Right hindlimb (tissue), 1 donor: ENCODE data around the gene TNRC6C.
"Not testable (repeated sequence)": the region's sequence is repeated elsewhere in the genome, so short reads cannot be mapped to it uniquely, and the experiment has no call there.

Source experiments
- DNase-seq: peaks from one replicate; pipeline ENCODE4 v3.0.0-alpha.2; 2018

Gene TNRC6C

GRCh38 chr17:77930780-77931768 is 27.4 kb upstream of the TNRC6C start:
- no peak for DNase-seq

- no peak for DNase-seq
These were observed 24.6 kb upstream of the TNRC6C start for GRCh38 chr17:77933777-77934398.

GRCh38 chr17:77935121-77935571 is 23.4 kb upstream of the TNRC6C start:
- DNase-seq, result no peak

- not testable (repeated sequence) for DNase-seq
These were observed 22.8 kb upstream of the TNRC6C start for GRCh38 chr17:77935744-77936143.

- no peak for DNase-seq
These were observed 21.6 kb upstream of the TNRC6C start for GRCh38 chr17:77936881-77937280.

- no peak for DNase-seq
These were observed 17.5 kb upstream of the TNRC6C start for GRCh38 chr17:77941004-77941403.

- no peak for DNase-seq
These were observed 16.2 kb upstream of the TNRC6C start for GRCh38 chr17:77942112-77942988.

- DNase-seq, result no peak
These were observed 14.5 kb upstream of the TNRC6C start for GRCh38 chr17:77943971-77944370.

GRCh38 chr17:77944390-77945222 is 13.9 kb upstream of the TNRC6C start:
- no peak for DNase-seq

- DNase-seq, result no peak
These were observed 11.4 kb upstream of the TNRC6C start for GRCh38 chr17:77946900-77947645.

GRCh38 chr17:77948690-77949114 is 9.8 kb upstream of the TNRC6C start:
- DNase-seq, result no peak

- no peak for DNase-seq
These were observed 7.4 kb upstream of the TNRC6C start for GRCh38 chr17:77951123-77951522.

GRCh38 chr17:77952368-77952767 is 6.1 kb upstream of the TNRC6C start:
- no peak for DNase-seq

GRCh38 chr17:77957235-77957856 is 1.2 kb upstream of the TNRC6C start:
- no peak for DNase-seq

GRCh38 chr17:77958716-77959125 is 218 bp downstream of the TNRC6C start:
- DNase-seq, result no peak

GRCh38 chr17:77959126-77959925 is 823 bp downstream of the TNRC6C start:
- peak; percentile 43 for DNase-seq

GRCh38 chr17:77959926-77960521 is 1.5 kb downstream of the TNRC6C start:
- peak; percentile 36 for DNase-seq

- no peak for DNase-seq
These were observed 3.2 kb downstream of the TNRC6C start for GRCh38 chr17:77961741-77962140.

GRCh38 chr17:77962348-77962747 is 3.8 kb downstream of the TNRC6C start:
- DNase-seq, result no peak
